WERI-Rb-1 (cell line): Measurements from ENCODE around the gene GOSR1.

Experiments
- DNase-seq: peaks from one replicate; pipeline ENCODE4 v3.0.0-alpha.2; 2020
- H3K27ac ChIP-seq: fragments of 250-450 bp; sonication (Bioruptor Pico); 2 replicates; pipeline ENCODE4 v1.5.1; 2020; ENCODE audit warnings: mild to moderate bottlenecking, moderate library complexity
- H3K27me3 ChIP-seq: fragments of 250-450 bp; sonication (Bioruptor Pico); 2 replicates; pipeline ENCODE4 v1.5.1; 2021; ENCODE audit warnings: mild to moderate bottlenecking, low read depth, moderate library complexity; ENCODE audit not compliant: insufficient read depth, severe bottlenecking
- H3K36me3 ChIP-seq: fragments of 250-450 bp; sonication (Bioruptor Pico); 2 replicates; pipeline ENCODE4 v1.5.1; 2020; ENCODE audit warnings: mild to moderate bottlenecking, moderate library complexity
- H3K4me3 ChIP-seq: 2 replicates; pipeline ENCODE4 v1.5.1; 2011; ENCODE audit warnings: low read depth, mild to moderate bottlenecking, control low read depth, low read length
- H3K9me3 ChIP-seq: fragments of 250-450 bp; sonication (Bioruptor Pico); 2 replicates; pipeline ENCODE4 v1.5.1; 2021; ENCODE audit warnings: mild to moderate bottlenecking, moderate library complexity; ENCODE audit not compliant: severe bottlenecking
- CTCF ChIP-seq: IDR thresholded peaks from 2 replicates; pipeline ENCODE4 v1.5.1; 2011; ENCODE audit warnings: low read depth, mild to moderate bottlenecking, control low read depth, inconsistent platforms, low read length

GOSR1 gene

GRCh38 chr17:30482555-30482954 is 5.3 kb downstream of the GOSR1 start:
- H3K9me3 ChIP-seq, result no peaks in the 10 kb centered on the region
- peaks cover 72% of the 10 kb centered on the region for H3K36me3 ChIP-seq
- no peak for TF ChIP-seq CTCF
- H3K27ac ChIP-seq, result no peak overlapping the region
- no peak for DNase-seq
- no peak overlapping the region for H3K4me3 ChIP-seq
- H3K27me3 ChIP-seq, result no peaks in the 10 kb centered on the region

DNA sequence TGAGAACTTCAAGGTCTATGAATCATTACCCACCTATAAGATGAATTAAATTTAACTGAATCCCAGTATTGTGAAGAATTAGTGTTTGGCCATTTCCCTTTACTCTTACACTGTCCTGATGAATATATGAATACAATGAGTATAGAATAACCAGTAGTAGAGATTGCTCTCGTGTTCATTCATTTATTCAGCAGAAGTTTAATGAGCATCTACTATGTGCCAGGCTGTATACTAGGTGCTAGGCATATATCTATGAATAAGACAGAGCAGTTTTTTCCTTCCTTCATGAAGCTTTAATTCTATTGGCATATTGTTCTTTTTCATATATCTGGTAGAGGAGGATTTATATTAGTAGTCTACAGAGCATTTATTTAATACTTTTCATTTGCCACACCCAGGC is 6.0 kb downstream of the GOSR1 start:
- H3K36me3 ChIP-seq, result peaks cover 73% of the 10 kb centered on the region

DNA sequence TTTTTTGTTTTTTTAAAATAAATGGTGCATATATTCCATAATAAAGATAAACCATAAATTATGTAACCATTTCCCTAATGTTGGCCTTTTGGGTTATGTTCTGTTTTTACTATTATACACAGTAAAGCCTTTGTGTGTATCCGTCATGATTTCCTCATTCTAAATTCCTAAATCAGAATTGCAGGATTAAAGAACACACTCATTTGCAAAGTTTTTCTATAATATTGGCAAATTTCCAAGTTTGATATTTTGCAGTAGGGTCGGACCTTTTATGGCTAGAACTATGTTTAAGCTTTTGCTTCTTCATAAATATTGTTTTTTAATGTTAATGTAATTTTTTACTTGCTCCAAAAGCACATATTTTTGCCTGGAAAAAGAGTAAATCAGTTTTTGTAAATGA is 16.6 kb downstream of the GOSR1 start:
- no peak for TF ChIP-seq CTCF
- Histone ChIP-seq H3K4me3 (no peak overlapping the region), H3K27me3 (no peaks in the 10 kb centered on the region), H3K9me3 (no peaks in the 10 kb centered on the region), H3K36me3 (peaks cover 70% of the 10 kb centered on the region), H3K27ac (no peak overlapping the region)
- DNase-seq, result no peak

More for the DNA sequence above, 6.0 kb downstream of the GOSR1 start:
- no peak overlapping the region for H3K27ac ChIP-seq
- no peaks in the 10 kb centered on the region for H3K9me3 ChIP-seq
- no peaks in the 10 kb centered on the region for H3K27me3 ChIP-seq
- no peak for DNase-seq
- no peak for TF ChIP-seq CTCF
- H3K4me3 ChIP-seq, result no peak overlapping the region

DNA sequence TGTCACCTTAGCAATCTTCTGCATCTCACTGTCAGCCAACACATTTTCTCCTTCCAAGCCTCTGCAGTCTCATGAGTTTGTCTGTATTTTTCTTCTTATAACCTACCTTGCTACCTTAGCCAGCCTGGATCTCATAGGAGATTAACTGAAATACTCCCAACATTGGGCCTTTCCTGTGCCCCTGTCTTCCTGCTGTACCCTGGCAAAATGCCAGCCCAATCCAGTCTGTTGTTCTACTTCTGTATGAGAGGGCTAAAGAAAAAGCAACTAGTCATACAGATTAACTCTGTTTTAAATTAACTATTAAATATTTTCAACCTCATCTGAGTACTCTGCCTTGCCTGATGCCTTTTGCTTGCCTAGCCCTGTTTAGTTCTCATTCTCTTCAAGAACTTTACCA is 18.4 kb downstream of the GOSR1 start:
- no peak overlapping the region for H3K27ac ChIP-seq
- no peak overlapping the region for H3K4me3 ChIP-seq
- no peak for DNase-seq
- no peaks in the 10 kb centered on the region for H3K9me3 ChIP-seq
- TF ChIP-seq CTCF, result no peak
- no peaks in the 10 kb centered on the region for H3K27me3 ChIP-seq
- H3K36me3 ChIP-seq, result peaks cover 57% of the 10 kb centered on the region

DNA sequence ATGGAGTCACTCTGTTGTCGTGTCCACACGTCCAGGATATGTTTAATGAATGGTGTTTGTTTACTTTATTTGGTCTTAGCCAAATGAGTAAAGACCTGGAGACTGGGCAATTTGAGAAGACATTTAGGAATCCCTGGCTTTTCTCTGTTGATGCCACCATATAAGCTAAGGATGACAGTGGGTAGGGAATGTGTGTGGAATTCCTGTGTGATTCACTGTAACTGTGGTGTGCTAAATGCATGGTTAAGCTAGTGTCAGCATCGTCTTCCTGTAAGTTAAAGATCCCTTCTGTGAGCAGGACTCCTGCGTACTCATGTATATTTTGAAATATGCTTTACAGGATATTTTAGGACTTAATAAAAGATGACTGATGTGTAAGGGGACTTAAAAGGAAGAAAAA is 26.4 kb downstream of the GOSR1 start:
- no peaks in the 10 kb centered on the region for H3K9me3 ChIP-seq
- DNase-seq, result no peak
- H3K27ac ChIP-seq, result no peak overlapping the region
- no peak for TF ChIP-seq CTCF
- no peak overlapping the region for H3K4me3 ChIP-seq
- H3K27me3 ChIP-seq, result no peaks in the 10 kb centered on the region
- H3K36me3 ChIP-seq, result peaks cover 35% of the 10 kb centered on the region

DNA sequence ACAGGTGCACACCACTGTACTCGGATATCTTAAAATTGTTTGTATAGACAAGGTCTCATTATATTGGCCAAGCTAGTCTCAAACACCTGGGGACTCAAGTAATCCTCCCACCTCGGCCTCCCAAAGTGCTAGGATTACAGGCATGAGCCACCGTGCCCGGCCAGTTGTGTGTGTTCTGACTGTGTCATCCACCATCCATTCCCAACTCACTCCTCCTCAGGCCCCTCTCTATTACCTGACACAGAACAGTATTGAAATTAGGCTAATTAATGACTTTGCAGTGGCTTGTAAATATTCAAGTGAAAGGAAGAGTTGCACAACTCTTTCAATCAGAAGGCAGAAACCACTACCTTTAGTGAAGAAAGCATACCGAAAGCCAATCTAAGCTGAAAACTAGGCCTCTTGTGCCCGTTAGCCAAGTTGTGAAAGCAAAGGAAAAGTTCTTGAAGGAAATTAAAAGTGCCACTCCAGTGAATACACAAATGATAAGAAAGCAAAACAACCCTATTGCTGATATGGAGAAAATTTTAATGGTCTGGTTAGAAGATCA is 28.7 kb downstream of the GOSR1 start:
- Histone ChIP-seq H3K4me3 (no peak overlapping the region), H3K9me3 (no peaks in the 10 kb centered on the region), H3K27me3 (no peaks in the 10 kb centered on the region), H3K27ac (no peak overlapping the region), H3K36me3 (peaks cover 35% of the 10 kb centered on the region)
- no peak for TF ChIP-seq CTCF
- DNase-seq, result no peak
